Thyroid gland (tissue), 4 donors: ENCODE measurements around the gene PIN1. TPM values are rescaled to one million over a fixed set of nuclear protein-coding genes. Genes with fewer than 3 reads are reported as not detected.

Experiments used
- DNase-seq, 2 donors: peaks; one replicate each; pipeline ENCODE4 v3.0.0-alpha.2; 2019
- H3K27ac ChIP-seq, 3 donors: fragments of 200-600 bp; sonication (generic); 1 replicate in 2 of 3; 2 replicates in 1 of 3; pipeline ENCODE4 v1.5.1; 2016 to 2019; ENCODE audit warnings: mild to moderate bottlenecking in 1 of 3, moderate library complexity in 1 of 3
- H3K27me3 ChIP-seq: fragments of 200-600 bp; sonication (generic); one replicate; pipeline ENCODE4 v1.5.1; 2019
- H3K36me3 ChIP-seq, 2 donors: fragments of 200-600 bp; sonication (generic); one replicate each; pipeline ENCODE4 v1.5.1; 2016 to 2019
- H3K4me1 ChIP-seq, 2 donors: fragments of 200-600 bp; sonication (generic); one replicate each; pipeline ENCODE4 v1.5.1; 2017 to 2019
- H3K4me3 ChIP-seq, 3 donors: fragments of 200-600 bp; sonication (generic); replicated peaks in 1 of 3; 1 replicate in 2 of 3; 2 replicates in 1 of 3; pipeline ENCODE4 v1.5.1; 2016; ENCODE audit warnings: mild to moderate bottlenecking in 1 of 3
- H3K9me3 ChIP-seq: fragments of 200-600 bp; sonication (generic); one replicate; pipeline ENCODE4 v1.5.1; 2017
- POLR2A ChIP-seq, 2 donors: fragments of 450-650 bp; IDR thresholded peaks; one replicate each; pipeline ENCODE4 v1.6.1; 2017; ENCODE audit warnings: antibody characterized with exemption in 2 of 2, mild to moderate bottlenecking in 2 of 2, moderate library complexity in 1 of 2
- WGBS, 2 donors: methylation state at CpG; one replicate each; pipeline ENCODE4 v1.1.5; 2017; 5-methylcytosine and 5-hydroxymethylcytosine counted together
- intact Hi-C: fragments of 100-400 bp; cut with DNase I; formaldehyde crosslinking; loops from one replicate; pipeline ENCODE4 v1.15.1; 2023
- total RNA-seq, 4 donors: library from RNA; depleted of rRNA; stranded (reverse); fragments of >200 nt; gene quantifications; one replicate each; pipeline ENCODE4 v1.2.3, GENCODE V29; 2016
- TF ChIP-seq, protein P1 (sequence below), 6 experiments: fragments of 200-600 bp in 3 of 6; fragments of 450-650 bp in 3 of 6; sonication (generic) in 3 of 6; IDR thresholded peaks; one replicate each; pipeline ENCODE4 v1.5.1; 2016 to 2019; ENCODE audit warnings: antibody characterized with exemption in 6 of 6, mild to moderate bottlenecking in 2 of 6, inconsistent platforms in 1 of 6, moderate library complexity in 1 of 6

The PIN1 gene
- total RNA-seq, 4 donors from 2014 or later, result 50.0 to 98.0 (median 72.3) TPM

GRCh38 chr19:9862938-9863337 lies 27.8 kb downstream of the PIN1 start:
- TF ChIP-seq, protein P1, sequence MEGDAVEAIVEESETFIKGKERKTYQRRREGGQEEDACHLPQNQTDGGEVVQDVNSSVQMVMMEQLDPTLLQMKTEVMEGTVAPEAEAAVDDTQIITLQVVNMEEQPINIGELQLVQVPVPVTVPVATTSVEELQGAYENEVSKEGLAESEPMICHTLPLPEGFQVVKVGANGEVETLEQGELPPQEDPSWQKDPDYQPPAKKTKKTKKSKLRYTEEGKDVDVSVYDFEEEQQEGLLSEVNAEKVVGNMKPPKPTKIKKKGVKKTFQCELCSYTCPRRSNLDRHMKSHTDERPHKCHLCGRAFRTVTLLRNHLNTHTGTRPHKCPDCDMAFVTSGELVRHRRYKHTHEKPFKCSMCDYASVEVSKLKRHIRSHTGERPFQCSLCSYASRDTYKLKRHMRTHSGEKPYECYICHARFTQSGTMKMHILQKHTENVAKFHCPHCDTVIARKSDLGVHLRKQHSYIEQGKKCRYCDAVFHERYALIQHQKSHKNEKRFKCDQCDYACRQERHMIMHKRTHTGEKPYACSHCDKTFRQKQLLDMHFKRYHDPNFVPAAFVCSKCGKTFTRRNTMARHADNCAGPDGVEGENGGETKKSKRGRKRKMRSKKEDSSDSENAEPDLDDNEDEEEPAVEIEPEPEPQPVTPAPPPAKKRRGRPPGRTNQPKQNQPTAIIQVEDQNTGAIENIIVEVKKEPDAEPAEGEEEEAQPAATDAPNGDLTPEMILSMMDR (IDR thresholded peaks at IDR 0.05), result no peak
- no peak for TF ChIP-seq POLR2A (IDR thresholded peaks at IDR 0.05)
- Histone ChIP-seq H3K9me3 (no peaks in the 10 kb centered on the region), H3K4me3 (no peak overlapping the region), H3K27me3 (no peaks in the 10 kb centered on the region), H3K4me1 (no peaks in the 10 kb centered on the region), H3K27ac (no peak overlapping the region), H3K36me3 (no peaks in the 10 kb centered on the region)
- DNase-seq, result no peak
- intact Hi-C loops, result no loop called here
- WGBS, 2 donors, result 70 to 80% methylated on average over 4 of the region's 4 CpGs

- TF ChIP-seq, protein P1 (IDR thresholded peaks at IDR 0.05), result no peak
- no peak for TF ChIP-seq POLR2A (IDR thresholded peaks at IDR 0.05)
- H3K4me3 ChIP-seq, result no peak overlapping the region
- no peak overlapping the region for H3K27ac ChIP-seq
- no peaks in the 10 kb centered on the region for H3K36me3 ChIP-seq
- intact Hi-C loops, result no loop called here
- H3K4me1 ChIP-seq, result no peaks in the 10 kb centered on the region
- no peaks in the 10 kb centered on the region for H3K27me3 ChIP-seq
- 88 to 89% methylated on average over 5 of the region's 5 CpGs for WGBS, 2 donors
- no peaks in the 10 kb centered on the region for H3K9me3 ChIP-seq
- DNase-seq, result no peak
These were observed 28.6 kb downstream of the PIN1 start for GRCh38 chr19:9863759-9864158.

DNA sequence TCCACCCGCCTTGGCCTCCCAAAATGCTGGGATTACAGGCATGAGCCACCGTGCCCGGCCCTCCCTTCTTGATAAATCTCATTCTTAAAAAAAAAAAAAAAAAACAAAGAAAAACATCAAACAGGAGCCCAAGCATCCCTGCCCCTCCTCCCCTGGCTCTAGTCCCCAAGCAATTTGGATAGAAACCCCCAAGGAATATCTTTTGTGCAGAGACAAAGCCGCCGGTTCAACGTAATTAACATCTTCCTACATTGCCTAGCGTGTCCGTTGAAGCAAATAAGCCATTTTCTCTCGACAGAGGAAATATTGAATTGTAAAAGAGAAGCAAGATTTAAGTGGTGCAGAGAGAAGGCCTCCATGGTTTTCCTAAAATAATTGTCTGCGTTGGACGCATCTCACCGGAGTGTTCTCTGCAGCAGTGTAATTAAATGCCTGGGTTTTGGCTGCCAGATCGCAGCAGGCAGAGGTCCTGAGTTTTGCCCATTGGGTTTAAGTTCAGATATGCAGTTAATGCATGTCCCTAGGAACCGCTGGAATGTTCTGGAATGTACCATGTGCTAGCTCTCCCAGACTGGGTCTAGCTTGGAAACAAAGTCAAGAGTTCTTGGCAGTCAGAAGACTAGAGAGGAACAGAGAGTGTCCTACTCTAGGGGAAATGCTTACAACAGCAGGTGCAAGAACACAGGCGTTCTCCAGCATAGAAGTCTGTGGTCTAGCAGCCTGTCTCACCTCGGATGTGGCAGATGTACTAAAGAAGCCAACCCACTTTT lies 30.8 kb downstream of the PIN1 start:
- TF ChIP-seq, protein P1 (IDR thresholded peaks at IDR 0.05), result no peak
- no peak for TF ChIP-seq POLR2A (IDR thresholded peaks at IDR 0.05)
- Histone ChIP-seq H3K27me3 (no peaks in the 10 kb centered on the region), H3K4me3 (no peak overlapping the region), H3K36me3 (no peaks in the 10 kb centered on the region), H3K4me1 (no peaks in the 10 kb centered on the region), H3K9me3 (no peaks in the 10 kb centered on the region), H3K27ac (no peak overlapping the region)
- 69 to 77% methylated on average over 16 of the region's 16 CpGs for WGBS, 2 donors
- intact Hi-C loops, result no loop called here
- DNase-seq, result no peak

- no peak for DNase-seq
- no peaks in the 10 kb centered on the region for H3K4me1 ChIP-seq
- H3K27ac ChIP-seq, result no peak overlapping the region
- no peak overlapping the region for H3K4me3 ChIP-seq
- no peaks in the 10 kb centered on the region for H3K36me3 ChIP-seq
- no peaks in the 10 kb centered on the region for H3K27me3 ChIP-seq
- no peaks in the 10 kb centered on the region for H3K9me3 ChIP-seq
- 77 to 79% methylated on average over 7 of the region's 7 CpGs for WGBS, 2 donors
- TF ChIP-seq, protein P1 (IDR thresholded peaks at IDR 0.05), result no peak
- TF ChIP-seq POLR2A (IDR thresholded peaks at IDR 0.05), result no peak
- intact Hi-C loops, result no loop called here
These were observed 34.0 kb downstream of the PIN1 start for GRCh38 chr19:9868983-9869617.
